Measurements from ENCODE around the gene CFB.

GRCh38 chr6:31905041-31905440, 40.9 kb upstream of the CFB start:
- no peak for TF ChIP-seq CTCF (IDR thresholded peaks at IDR 0.05)
- TF ChIP-seq POLR2AphosphoS5 (IDR thresholded peaks at IDR 0.05; ENCODE audit: low read depth, low read length): no peak
- TF ChIP-seq REST (IDR thresholded peaks at IDR 0.05; ENCODE audit: insufficient read depth in 1 of 2, low read depth in 2 of 2, low read length in 1 of 2): no peak
- TF ChIP-seq SIN3A (IDR thresholded peaks at IDR 0.05; ENCODE audit: borderline replicate concordance, insufficient read depth, low read depth, low read length): no peak

All from Panc1 (cell line).